HEK293 (cell line): ENCODE data around the gene ARMH4.

Source experiments
- CTCF ChIA-PET: fragments of 350-600 bp; formaldehyde crosslinking; extraction: SDS; loops from one replicate; lab custom pipeline; 2021; ENCODE audit warnings: antibody characterized with exemption; lab: Yijun Ruan, JAX
- POLR2A ChIA-PET: fragments of 300-600 bp; formaldehyde crosslinking; extraction: SDS; loops from one replicate; lab custom pipeline; 2020; ENCODE audit warnings: antibody characterized with exemption, inconsistent platforms; lab: Yijun Ruan, JAX
- H3K27ac ChIP-seq: fragments of 200-500 bp; sonication (Bioruptor generic); 2 replicates; pipeline ENCODE4 v1.5.1; 2014; ENCODE audit warnings: low read depth, low read length, control low read depth, inconsistent platforms; ENCODE audit errors: extremely low read depth
- H3K36me3 ChIP-seq, 2 experiments: fragments of 200-500 bp in 1 of 2; sonication (Bioruptor generic) in 1 of 2; 1 replicate in 1 of 2; 2 replicates in 1 of 2; pipeline ENCODE4 v1.5.1; 2014 to 2017; ENCODE audit warnings: inconsistent platforms in 2 of 2, low read length in 2 of 2; ENCODE audit not compliant: control insufficient read depth in 2 of 2, insufficient read depth in 1 of 2
- H3K4me1 ChIP-seq: fragments of 200-500 bp; sonication (Bioruptor generic); 2 replicates; pipeline ENCODE4 v1.5.1; 2014; ENCODE audit warnings: mild to moderate bottlenecking, low read length, inconsistent platforms; ENCODE audit not compliant: control insufficient read depth, insufficient read depth
- H3K4me3 ChIP-seq: 2 replicates; pipeline ENCODE4 v1.5.1; 2011; ENCODE audit warnings: low read depth, mild to moderate bottlenecking, control low read depth, low read length, moderate library complexity
- H3K9me3 ChIP-seq: fragments of 200-500 bp; sonication (Bioruptor generic); 2 replicates; pipeline ENCODE4 v1.5.1; 2014; ENCODE audit warnings: low read depth, low read length, inconsistent platforms; ENCODE audit not compliant: control insufficient read depth, insufficient read depth
- ATF2 ChIP-seq: fragments of 450-650 bp; formaldehyde crosslinking; IDR thresholded peaks from 2 replicates; pipeline ENCODE4 v1.5.1; 2016; ENCODE audit warnings: missing biosample characterization, missing genetic modification characterization, low read depth
- PRDM2 ChIP-seq: fragments of 450-650 bp; formaldehyde crosslinking; IDR thresholded peaks from 2 replicates; pipeline ENCODE4 v1.5.1; 2016; ENCODE audit warnings: missing biosample characterization, missing genetic modification characterization, borderline replicate concordance
- ZNF121 ChIP-seq: fragments of 450-650 bp; formaldehyde crosslinking; IDR thresholded peaks from 2 replicates; pipeline ENCODE4 v1.5.1; 2016; ENCODE audit warnings: missing biosample characterization, missing genetic modification characterization
- ZNF133 ChIP-seq: fragments of 450-650 bp; formaldehyde crosslinking; IDR thresholded peaks from 2 replicates; pipeline ENCODE4 v1.5.1; 2016; ENCODE audit warnings: missing biosample characterization, missing genetic modification characterization
- ZNF140 ChIP-seq: fragments of 450-650 bp; formaldehyde crosslinking; IDR thresholded peaks from 2 replicates; pipeline ENCODE4 v1.5.1; 2016; ENCODE audit warnings: missing biosample characterization, missing genetic modification characterization
- ZNF211 ChIP-seq: fragments of 450-650 bp; formaldehyde crosslinking; IDR thresholded peaks from 2 replicates; pipeline ENCODE4 v1.5.1; 2016; ENCODE audit warnings: low read depth, missing biosample characterization, missing genetic modification characterization
- ZNF266 ChIP-seq: fragments of 450-650 bp; formaldehyde crosslinking; IDR thresholded peaks from 2 replicates; pipeline ENCODE4 v1.5.1; 2016; ENCODE audit warnings: missing biosample characterization, missing genetic modification characterization, low read depth
- ZNF391 ChIP-seq: fragments of 450-650 bp; formaldehyde crosslinking; IDR thresholded peaks from 2 replicates; pipeline ENCODE4 v1.5.1; 2016; ENCODE audit warnings: low read depth, missing biosample characterization, missing genetic modification characterization, borderline replicate concordance
- ZNF404 ChIP-seq: fragments of 450-650 bp; formaldehyde crosslinking; IDR thresholded peaks from 2 replicates; pipeline ENCODE4 v1.5.1; 2017; ENCODE audit warnings: missing biosample characterization, missing genetic modification characterization
- ZNF473 ChIP-seq: fragments of 450-650 bp; formaldehyde crosslinking; IDR thresholded peaks from 2 replicates; pipeline ENCODE4 v1.5.1; 2017; ENCODE audit warnings: missing biosample characterization, missing genetic modification characterization
- ZNF529 ChIP-seq: fragments of 450-650 bp; formaldehyde crosslinking; IDR thresholded peaks from 2 replicates; pipeline ENCODE4 v1.5.1; 2017; ENCODE audit warnings: missing genetic modification characterization, missing biosample characterization; ENCODE audit not compliant: insufficient replicate concordance
- ZNF621 ChIP-seq: fragments of 450-650 bp; formaldehyde crosslinking; IDR thresholded peaks from 2 replicates; pipeline ENCODE4 v1.5.1; 2017; ENCODE audit warnings: missing biosample characterization, missing genetic modification characterization
- ZNF677 ChIP-seq: fragments of 450-650 bp; IDR thresholded peaks from 2 replicates; pipeline ENCODE4 v1.5.0; 2018; ENCODE audit warnings: missing biosample characterization, mild to moderate bottlenecking, missing genetic modification characterization, moderate library complexity
- ZNF707 ChIP-seq: fragments of 450-650 bp; formaldehyde crosslinking; IDR thresholded peaks from 2 replicates; pipeline ENCODE4 v1.5.1; 2016; ENCODE audit warnings: missing biosample characterization, missing genetic modification characterization
- TF ChIP-seq, protein P1 (sequence below): fragments of 450-650 bp; formaldehyde crosslinking; IDR thresholded peaks from 2 replicates; pipeline ENCODE4 v1.5.1; 2016; ENCODE audit warnings: missing biosample characterization, missing genetic modification characterization
- TF ChIP-seq, protein P2 (sequence below): fragments of 450-650 bp; formaldehyde crosslinking; IDR thresholded peaks from 2 replicates; pipeline ENCODE4 v1.5.1; 2016; ENCODE audit warnings: missing biosample characterization, missing genetic modification characterization, low read depth
- TF ChIP-seq, protein P3 (sequence below): fragments of 450-650 bp; formaldehyde crosslinking; conservative IDR thresholded peaks from 2 replicates; pipeline ENCODE4 v1.5.1; 2016; ENCODE audit warnings: low read depth, missing biosample characterization, missing genetic modification characterization
- TF ChIP-seq, protein P4 (sequence below): fragments of 450-650 bp; formaldehyde crosslinking; IDR thresholded peaks from 2 replicates; pipeline ENCODE4; 2016; ENCODE audit warnings: missing biosample characterization, missing genetic modification characterization

The ARMH4 gene

DNA sequence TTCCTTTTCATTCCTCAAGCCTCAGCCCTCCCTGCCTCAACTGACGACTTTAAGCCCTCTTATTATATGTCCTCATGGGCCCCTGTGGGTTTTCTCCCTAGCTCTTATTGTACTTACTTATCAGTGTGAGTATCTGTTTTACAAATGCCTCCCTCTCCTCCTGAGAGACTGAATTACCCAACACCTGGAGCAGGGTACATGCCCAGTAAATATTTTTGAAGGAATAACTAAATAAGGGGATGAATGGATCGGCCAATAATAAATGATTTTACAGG lies 190.3 kb downstream of the ARMH4 start (continued):
- TF ChIP-seq, protein P1, sequence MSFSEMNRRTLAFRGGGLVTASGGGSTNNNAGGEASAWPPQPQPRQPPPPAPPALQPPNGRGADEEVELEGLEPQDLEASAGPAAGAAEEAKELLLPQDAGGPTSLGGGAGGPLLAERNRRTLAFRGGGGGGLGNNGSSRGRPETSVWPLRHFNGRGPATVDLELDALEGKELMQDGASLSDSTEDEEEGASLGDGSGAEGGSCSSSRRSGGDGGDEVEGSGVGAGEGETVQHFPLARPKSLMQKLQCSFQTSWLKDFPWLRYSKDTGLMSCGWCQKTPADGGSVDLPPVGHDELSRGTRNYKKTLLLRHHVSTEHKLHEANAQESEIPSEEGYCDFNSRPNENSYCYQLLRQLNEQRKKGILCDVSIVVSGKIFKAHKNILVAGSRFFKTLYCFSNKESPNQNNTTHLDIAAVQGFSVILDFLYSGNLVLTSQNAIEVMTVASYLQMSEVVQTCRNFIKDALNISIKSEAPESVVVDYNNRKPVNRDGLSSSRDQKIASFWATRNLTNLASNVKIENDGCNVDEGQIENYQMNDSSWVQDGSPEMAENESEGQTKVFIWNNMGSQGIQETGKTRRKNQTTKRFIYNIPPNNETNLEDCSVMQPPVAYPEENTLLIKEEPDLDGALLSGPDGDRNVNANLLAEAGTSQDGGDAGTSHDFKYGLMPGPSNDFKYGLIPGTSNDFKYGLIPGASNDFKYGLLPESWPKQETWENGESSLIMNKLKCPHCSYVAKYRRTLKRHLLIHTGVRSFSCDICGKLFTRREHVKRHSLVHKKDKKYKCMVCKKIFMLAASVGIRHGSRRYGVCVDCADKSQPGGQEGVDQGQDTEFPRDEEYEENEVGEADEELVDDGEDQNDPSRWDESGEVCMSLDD = no peak
- TF ChIP-seq ZNF133 (tag by site-specific recombination) (no peak), ZNF707 (tag by site-specific recombination) (no peak), ZNF140 (tag by site-specific recombination) (no peak)
- TF ChIP-seq, protein P2, sequence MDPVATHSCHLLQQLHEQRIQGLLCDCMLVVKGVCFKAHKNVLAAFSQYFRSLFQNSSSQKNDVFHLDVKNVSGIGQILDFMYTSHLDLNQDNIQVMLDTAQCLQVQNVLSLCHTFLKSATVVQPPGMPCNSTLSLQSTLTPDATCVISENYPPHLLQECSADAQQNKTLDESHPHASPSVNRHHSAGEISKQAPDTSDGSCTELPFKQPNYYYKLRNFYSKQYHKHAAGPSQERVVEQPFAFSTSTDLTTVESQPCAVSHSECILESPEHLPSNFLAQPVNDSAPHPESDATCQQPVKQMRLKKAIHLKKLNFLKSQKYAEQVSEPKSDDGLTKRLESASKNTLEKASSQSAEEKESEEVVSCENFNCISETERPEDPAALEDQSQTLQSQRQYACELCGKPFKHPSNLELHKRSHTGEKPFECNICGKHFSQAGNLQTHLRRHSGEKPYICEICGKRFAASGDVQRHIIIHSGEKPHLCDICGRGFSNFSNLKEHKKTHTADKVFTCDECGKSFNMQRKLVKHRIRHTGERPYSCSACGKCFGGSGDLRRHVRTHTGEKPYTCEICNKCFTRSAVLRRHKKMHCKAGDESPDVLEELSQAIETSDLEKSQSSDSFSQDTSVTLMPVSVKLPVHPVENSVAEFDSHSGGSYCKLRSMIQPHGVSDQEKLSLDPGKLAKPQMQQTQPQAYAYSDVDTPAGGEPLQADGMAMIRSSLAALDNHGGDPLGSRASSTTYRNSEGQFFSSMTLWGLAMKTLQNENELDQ (tag by site-specific recombination) = no peak
- TF ChIP-seq, protein P3, sequence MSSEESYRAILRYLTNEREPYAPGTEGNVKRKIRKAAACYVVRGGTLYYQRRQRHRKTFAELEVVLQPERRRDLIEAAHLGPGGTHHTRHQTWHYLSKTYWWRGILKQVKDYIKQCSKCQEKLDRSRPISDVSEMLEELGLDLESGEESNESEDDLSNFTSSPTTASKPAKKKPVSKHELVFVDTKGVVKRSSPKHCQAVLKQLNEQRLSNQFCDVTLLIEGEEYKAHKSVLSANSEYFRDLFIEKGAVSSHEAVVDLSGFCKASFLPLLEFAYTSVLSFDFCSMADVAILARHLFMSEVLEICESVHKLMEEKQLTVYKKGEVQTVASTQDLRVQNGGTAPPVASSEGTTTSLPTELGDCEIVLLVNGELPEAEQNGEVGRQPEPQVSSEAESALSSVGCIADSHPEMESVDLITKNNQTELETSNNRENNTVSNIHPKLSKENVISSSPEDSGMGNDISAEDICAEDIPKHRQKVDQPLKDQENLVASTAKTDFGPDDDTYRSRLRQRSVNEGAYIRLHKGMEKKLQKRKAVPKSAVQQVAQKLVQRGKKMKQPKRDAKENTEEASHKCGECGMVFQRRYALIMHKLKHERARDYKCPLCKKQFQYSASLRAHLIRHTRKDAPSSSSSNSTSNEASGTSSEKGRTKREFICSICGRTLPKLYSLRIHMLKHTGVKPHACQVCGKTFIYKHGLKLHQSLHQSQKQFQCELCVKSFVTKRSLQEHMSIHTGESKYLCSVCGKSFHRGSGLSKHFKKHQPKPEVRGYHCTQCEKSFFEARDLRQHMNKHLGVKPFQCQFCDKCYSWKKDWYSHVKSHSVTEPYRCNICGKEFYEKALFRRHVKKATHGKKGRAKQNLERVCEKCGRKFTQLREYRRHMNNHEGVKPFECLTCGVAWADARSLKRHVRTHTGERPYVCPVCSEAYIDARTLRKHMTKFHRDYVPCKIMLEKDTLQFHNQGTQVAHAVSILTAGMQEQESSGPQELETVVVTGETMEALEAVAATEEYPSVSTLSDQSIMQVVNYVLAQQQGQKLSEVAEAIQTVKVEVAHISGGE (tag by site-specific recombination) = no peak

DNA sequence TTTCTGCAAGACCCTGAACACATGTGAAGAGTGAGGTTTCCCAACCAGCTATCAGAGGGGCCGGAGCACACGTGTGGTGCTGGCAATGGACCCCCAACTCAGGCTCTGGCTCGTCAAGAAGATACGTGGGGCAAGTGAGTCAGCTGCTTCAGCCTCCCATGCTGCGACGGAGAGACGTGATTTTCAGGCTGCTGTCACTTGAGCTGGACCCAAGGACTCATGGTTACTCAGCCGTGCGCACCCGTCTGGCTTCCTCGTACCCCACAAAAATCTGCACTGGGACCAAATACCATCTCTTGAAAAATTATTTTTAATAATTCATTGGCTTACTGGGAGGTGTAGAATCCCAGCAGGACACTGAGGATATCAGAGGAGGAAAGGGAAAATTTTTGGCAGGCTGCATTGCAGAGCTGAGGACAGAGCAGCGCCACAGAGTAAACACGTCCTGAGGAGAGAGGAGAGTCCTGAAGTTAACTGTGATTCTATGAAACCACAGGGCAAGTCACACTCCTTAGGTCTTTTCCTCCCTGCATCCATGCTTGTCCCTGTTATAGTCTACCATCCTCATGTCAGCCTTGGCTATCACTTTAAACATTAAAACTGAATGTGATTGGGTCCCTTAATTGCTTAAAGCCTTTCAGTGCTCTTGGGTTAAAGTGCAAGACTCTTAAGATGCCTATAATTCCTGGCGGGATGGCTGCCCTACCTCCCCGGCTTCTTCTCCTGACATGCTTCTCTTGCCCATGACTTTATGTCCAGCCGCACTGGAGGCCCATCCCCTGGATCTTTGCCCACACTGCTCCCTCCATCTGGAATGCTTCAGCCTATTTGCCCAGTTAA lies 190.8 kb downstream of the ARMH4 start:
- H3K36me3 ChIP-seq = no peaks in the 10 kb centered on the region
- ChIA-PET CTCF (interaction anchor here (0.6 kb wide), 1 partner anchor 268 kb away, joined by 4 read pairs; no protein-coding TSS in a partner anchor), POLR2A (no interaction called here)
- H3K9me3 ChIP-seq = no peaks in the 10 kb centered on the region
- H3K4me1 ChIP-seq = no peaks in the 10 kb centered on the region
- H3K27ac ChIP-seq = no peak overlapping the region
- H3K4me3 ChIP-seq = no peak overlapping the region
- TF ChIP-seq ZNF677 (tag by site-specific recombination) (no peak), ATF2 (tag by site-specific recombination) (no peak), ZNF621 (tag by site-specific recombination) (no peak), ZNF391 (tag by site-specific recombination) (no peak), ZNF121 (tag by site-specific recombination) (no peak), ZNF473 (tag by site-specific recombination) (no peak), PRDM2 (tag by site-specific recombination) (no peak), ZNF211 (tag by site-specific recombination) (no peak), ZNF404 (tag by site-specific recombination) (no peak), ZNF529 (tag by site-specific recombination) (no peak), ZNF266 (tag by site-specific recombination) (no peak)
- TF ChIP-seq, protein P4, sequence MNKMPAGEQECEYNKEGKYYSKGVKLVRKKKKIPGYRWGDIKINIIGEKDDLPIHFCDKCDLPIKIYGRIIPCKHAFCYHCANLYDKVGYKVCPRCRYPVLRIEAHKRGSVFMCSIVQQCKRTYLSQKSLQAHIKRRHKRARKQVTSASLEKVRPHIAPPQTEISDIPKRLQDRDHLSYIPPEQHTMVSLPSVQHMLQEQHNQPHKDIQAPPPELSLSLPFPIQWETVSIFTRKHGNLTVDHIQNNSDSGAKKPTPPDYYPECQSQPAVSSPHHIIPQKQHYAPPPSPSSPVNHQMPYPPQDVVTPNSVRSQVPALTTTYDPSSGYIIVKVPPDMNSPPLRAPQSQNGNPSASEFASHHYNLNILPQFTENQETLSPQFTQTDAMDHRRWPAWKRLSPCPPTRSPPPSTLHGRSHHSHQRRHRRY (tag by site-specific recombination) = no peak
